AG09309 (cell line): Measurements from ENCODE around the gene ZBTB16.

Source experiments
- DNase-seq: peaks from one replicate; pipeline ENCODE4 v3.0.0-alpha.2; 2010; ENCODE audit warnings: low read depth
- H3K4me3 ChIP-seq: 2 replicates; pipeline ENCODE4 v1.5.1; 2011; ENCODE audit warnings: mild to moderate bottlenecking, low read depth, low read length, moderate library complexity; ENCODE audit not compliant: control insufficient read depth
- CTCF ChIP-seq: IDR thresholded peaks from 2 replicates; pipeline ENCODE4 v1.5.1; 2011; ENCODE audit warnings: mild to moderate bottlenecking, low read depth, low read length, inconsistent platforms; ENCODE audit not compliant: insufficient read depth, control insufficient read depth; ENCODE audit errors: missing control alignments

ZBTB16 gene

GRCh38 chr11:114273890-114274635 lies 214.6 kb downstream of the ZBTB16 start:
- no peak overlapping the region for H3K4me3 ChIP-seq
- no peak for DNase-seq
- TF ChIP-seq CTCF, result no peak

DNA sequence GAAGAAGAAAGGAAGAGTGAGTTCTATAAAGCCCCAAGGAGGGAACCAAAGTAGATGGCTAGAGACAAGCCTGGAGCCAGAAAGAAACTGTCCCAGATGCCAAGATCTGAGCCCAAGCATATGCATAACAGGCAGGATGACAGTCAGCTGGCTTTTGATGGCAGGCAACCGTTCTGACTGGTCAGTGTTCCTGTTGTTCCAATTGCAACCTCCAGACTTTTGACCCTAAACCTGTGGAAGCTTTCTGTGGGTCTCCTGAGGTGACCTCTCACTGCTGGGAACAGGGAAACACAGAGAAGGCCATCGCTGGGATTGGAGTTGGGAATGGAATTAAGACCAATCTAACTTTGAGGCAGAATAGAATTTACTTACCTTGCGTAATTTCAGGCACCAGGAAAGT lies 215.1 kb downstream of the ZBTB16 start:
- TF ChIP-seq CTCF, result no peak
- no peak overlapping the region for H3K4me3 ChIP-seq
- no peak for DNase-seq

- no peak for TF ChIP-seq CTCF
- H3K4me3 ChIP-seq, result no peak overlapping the region
Measured at GRCh38 chr11:114275280-114275679, 215.8 kb downstream of the ZBTB16 start.

GRCh38 chr11:114276077-114276476 lies 216.6 kb downstream of the ZBTB16 start:
- no peak for TF ChIP-seq CTCF
- no peak for DNase-seq

More at GRCh38 chr11:114275280-114275679, 215.8 kb downstream of the ZBTB16 start:
- DNase-seq, result no peak

DNA sequence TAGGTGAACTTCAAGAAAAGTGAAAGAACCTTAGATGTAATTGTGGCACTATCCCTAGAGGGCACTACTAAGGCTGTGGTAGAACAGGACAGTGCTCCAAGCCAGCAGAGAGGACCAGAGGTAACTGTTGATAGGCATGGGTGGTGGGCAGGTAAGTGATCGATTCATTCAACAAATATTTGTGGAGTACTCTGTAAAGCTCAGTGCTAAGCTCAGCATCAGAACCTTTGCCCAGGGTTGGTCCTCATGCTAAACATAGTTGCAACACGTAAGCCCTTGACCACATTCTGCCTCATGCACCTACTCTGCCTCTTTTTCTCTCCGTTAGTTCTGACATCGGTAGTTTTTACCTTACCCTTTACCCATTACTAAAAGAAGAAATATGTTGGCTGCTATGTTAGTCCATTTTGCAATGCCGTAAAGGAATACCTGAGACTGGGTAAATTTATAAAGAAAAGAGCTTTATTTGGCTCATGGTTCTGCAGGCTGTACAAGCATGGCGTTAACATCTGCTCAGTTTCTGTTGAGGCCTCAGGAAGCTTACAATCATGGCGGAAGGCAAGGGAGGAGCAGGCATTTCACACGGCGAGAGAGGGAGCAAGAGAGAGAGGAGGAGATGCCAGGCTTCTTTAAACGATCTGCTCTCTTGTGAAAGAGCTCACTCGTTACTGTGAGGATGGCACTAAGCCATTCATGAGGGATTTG lies 218.3 kb downstream of the ZBTB16 start:
- DNase-seq, result no peak
- no peak for TF ChIP-seq CTCF
- H3K4me3 ChIP-seq, result no peak overlapping the region

More at GRCh38 chr11:114276077-114276476, 216.6 kb downstream of the ZBTB16 start:
- H3K4me3 ChIP-seq, result no peak overlapping the region

- TF ChIP-seq CTCF, result no peak
- H3K4me3 ChIP-seq, result no peak overlapping the region
- no peak for DNase-seq
Measured at GRCh38 chr11:114278342-114279065, 219.0 kb downstream of the ZBTB16 start.
